SK-N-SH treated with all-trans-retinoic acid at 6 μM for 48 hours (cell line): ENCODE results near the gene FANCF.

Experiments used
- ATAC-seq: fragments of 200-7000 bp; cut with Tn5 transposase; 3 replicates; pipeline ENCODE4 v1.9.1; 2020; ENCODE audit warnings: mild to moderate bottlenecking, moderate library complexity
- ARNTL ChIP-seq: fragments of 450-650 bp; formaldehyde crosslinking; IDR thresholded peaks from 2 replicates; pipeline ENCODE4 v1.5.0; 2020; ENCODE audit warnings: low read depth, mild to moderate bottlenecking, moderate library complexity, borderline replicate concordance
- BACH2 ChIP-seq: fragments of 250-450 bp; sonication (Bioruptor Pico); IDR thresholded peaks from 2 replicates; pipeline ENCODE4 v1.9.0; 2021; ENCODE audit warnings: mild to moderate bottlenecking, borderline replicate concordance
- GLIS3 ChIP-seq: fragments of 250-450 bp; sonication (Bioruptor Pico); IDR thresholded peaks from 2 replicates; pipeline ENCODE4 v1.5.0; 2020; ENCODE audit warnings: mild to moderate bottlenecking, moderate library complexity
- PPARA ChIP-seq: fragments of 250-450 bp; sonication (Bioruptor Pico); IDR thresholded peaks from 2 replicates; pipeline ENCODE4 v1.5.0; 2020; ENCODE audit warnings: mild to moderate bottlenecking, borderline replicate concordance
- TCF4 ChIP-seq: fragments of 250-450 bp; sonication (Bioruptor Pico); IDR thresholded peaks from 2 replicates; pipeline ENCODE4 v1.8.0; 2021; ENCODE audit warnings: mild to moderate bottlenecking, moderate library complexity, borderline replicate concordance
- ZFP30 ChIP-seq: fragments of 450-650 bp; formaldehyde crosslinking; IDR thresholded peaks from 2 replicates; pipeline ENCODE4 v1.5.0; 2022; ENCODE audit warnings: mild to moderate bottlenecking, moderate library complexity
- ZNF565 ChIP-seq: fragments of 450-650 bp; formaldehyde crosslinking; conservative IDR thresholded peaks from 2 replicates; pipeline ENCODE4 v1.5.0; 2020; ENCODE audit warnings: low read depth, mild to moderate bottlenecking, moderate library complexity
- TF ChIP-seq, protein P1 (sequence below): fragments of 250-450 bp; sonication (Bioruptor Pico); IDR thresholded peaks from 2 replicates; pipeline ENCODE4 v1.5.1; 2020; ENCODE audit warnings: low read depth, mild to moderate bottlenecking, moderate library complexity
- TF ChIP-seq, protein P2 (sequence below): fragments of 250-450 bp; sonication (Bioruptor Pico); IDR thresholded peaks from 2 replicates; pipeline ENCODE4 v1.8.0; 2021; ENCODE audit warnings: low read depth, mild to moderate bottlenecking, moderate library complexity, borderline replicate concordance
- TF ChIP-seq, protein P3 (sequence below): fragments of 250-450 bp; sonication (Bioruptor Pico); IDR thresholded peaks from 2 replicates; pipeline ENCODE4 v1.5.0; 2020; ENCODE audit warnings: mild to moderate bottlenecking, moderate library complexity

FANCF gene

DNA sequence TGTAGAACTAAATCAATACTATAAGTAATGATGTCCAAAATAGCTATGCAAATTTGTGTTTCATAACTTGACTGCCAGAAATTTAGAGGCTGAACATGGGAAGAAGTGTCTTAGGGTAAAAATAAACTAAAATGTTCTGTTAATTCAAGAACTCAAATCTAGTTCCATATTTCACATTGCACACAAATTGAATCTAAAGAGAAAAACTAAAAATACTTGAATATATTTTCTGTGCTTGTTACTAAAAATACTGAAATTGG, 43.5 kb downstream of the FANCF start (continued):
- TF ChIP-seq, protein P1, sequence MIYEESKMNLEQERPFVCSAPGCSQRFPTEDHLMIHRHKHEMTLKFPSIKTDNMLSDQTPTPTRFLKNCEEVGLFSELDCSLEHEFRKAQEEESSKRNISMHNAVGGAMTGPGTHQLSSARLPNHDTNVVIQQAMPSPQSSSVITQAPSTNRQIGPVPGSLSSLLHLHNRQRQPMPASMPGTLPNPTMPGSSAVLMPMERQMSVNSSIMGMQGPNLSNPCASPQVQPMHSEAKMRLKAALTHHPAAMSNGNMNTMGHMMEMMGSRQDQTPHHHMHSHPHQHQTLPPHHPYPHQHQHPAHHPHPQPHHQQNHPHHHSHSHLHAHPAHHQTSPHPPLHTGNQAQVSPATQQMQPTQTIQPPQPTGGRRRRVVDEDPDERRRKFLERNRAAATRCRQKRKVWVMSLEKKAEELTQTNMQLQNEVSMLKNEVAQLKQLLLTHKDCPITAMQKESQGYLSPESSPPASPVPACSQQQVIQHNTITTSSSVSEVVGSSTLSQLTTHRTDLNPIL (CRISPR knock-in tag) = no peak
- TF ChIP-seq PPARA (CRISPR knock-in tag) = no peak

DNA sequence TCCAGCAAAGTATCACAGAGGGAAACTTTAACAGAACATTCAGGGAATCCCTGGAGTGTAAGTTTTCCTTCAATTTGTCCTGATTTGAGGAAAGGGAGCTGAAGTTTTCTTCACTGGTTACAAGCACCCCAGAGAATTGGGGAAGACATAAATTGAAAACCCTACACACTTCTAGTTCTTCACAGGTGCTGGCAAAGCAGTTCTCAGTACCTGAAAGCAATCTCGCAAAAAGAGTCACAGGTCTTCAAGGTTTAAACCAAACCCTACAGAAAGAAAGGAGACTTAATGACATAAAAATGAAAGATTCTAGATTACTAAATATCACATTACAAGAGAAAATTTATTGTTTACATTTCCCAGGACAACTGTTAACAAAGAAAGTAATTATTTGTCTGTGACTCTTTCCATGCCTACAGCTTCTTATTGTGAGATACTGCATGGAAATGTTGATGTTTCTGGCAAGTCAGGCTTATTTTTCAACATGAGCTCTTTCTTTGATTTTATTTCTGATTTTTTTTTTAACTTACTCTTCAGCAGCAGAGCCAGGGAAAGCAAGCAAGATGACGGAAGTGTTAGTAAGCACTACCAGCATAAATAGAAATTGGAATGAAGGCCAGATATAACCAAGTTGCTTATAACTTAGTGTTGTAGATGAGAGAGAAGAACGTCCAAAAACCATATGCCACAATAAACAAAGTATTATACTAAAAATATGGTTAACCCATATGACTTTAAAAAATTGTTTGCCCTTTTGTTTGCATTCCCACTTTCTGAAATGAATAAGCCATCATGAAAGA, 44.1 kb downstream of the FANCF start:
- ATAC-seq = no peak

DNA sequence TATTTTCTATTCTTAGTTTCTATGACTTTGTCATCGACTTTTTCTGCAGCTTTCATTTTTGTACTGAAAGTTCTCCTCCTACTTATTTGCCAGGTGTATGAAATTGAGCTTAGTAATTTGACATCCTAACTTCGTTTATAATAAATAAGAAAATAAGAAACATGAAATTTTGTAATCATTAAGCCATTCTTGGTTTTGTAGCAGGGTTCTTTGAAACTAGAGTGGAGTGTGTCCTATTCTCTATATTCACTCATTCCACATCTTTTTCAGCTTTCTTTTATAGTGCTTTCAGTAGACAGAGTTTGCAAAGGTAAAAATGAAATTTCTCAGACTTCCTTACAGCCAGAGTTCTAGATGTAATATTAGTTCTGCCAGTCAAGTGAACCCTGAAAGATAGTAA, 47.8 kb downstream of the FANCF start:
- TF ChIP-seq ZFP30 (CRISPR knock-in tag) (no peak), TCF4 (CRISPR knock-in tag) (no peak)
- TF ChIP-seq, protein P1 (CRISPR knock-in tag) = no peak
- TF ChIP-seq, protein P2, sequence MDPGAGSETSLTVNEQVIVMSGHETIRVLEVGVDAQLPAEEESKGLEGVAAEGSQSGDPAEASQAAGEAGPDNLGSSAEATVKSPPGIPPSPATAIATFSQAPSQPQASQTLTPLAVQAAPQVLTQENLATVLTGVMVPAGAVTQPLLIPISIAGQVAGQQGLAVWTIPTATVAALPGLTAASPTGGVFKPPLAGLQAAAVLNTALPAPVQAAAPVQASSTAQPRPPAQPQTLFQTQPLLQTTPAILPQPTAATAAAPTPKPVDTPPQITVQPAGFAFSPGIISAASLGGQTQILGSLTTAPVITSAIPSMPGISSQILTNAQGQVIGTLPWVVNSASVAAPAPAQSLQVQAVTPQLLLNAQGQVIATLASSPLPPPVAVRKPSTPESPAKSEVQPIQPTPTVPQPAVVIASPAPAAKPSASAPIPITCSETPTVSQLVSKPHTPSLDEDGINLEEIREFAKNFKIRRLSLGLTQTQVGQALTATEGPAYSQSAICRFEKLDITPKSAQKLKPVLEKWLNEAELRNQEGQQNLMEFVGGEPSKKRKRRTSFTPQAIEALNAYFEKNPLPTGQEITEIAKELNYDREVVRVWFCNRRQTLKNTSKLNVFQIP (CRISPR knock-in tag) = no peak
- TF ChIP-seq, protein P3, sequence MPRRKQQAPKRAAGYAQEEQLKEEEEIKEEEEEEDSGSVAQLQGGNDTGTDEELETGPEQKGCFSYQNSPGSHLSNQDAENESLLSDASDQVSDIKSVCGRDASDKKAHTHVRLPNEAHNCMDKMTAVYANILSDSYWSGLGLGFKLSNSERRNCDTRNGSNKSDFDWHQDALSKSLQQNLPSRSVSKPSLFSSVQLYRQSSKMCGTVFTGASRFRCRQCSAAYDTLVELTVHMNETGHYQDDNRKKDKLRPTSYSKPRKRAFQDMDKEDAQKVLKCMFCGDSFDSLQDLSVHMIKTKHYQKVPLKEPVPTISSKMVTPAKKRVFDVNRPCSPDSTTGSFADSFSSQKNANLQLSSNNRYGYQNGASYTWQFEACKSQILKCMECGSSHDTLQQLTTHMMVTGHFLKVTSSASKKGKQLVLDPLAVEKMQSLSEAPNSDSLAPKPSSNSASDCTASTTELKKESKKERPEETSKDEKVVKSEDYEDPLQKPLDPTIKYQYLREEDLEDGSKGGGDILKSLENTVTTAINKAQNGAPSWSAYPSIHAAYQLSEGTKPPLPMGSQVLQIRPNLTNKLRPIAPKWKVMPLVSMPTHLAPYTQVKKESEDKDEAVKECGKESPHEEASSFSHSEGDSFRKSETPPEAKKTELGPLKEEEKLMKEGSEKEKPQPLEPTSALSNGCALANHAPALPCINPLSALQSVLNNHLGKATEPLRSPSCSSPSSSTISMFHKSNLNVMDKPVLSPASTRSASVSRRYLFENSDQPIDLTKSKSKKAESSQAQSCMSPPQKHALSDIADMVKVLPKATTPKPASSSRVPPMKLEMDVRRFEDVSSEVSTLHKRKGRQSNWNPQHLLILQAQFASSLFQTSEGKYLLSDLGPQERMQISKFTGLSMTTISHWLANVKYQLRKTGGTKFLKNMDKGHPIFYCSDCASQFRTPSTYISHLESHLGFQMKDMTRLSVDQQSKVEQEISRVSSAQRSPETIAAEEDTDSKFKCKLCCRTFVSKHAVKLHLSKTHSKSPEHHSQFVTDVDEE = no peak
- TF ChIP-seq, all 23 proteins: peak for 0

More for the DNA sequence above, 44.1 kb downstream of the FANCF start:
- TF ChIP-seq ZNF565 (no peak), ARNTL (CRISPR knock-in tag) (no peak), GLIS3 (CRISPR knock-in tag) (no peak), BACH2 (CRISPR knock-in tag) (no peak)

More for the DNA sequence above, 47.8 kb downstream of the FANCF start:
- ATAC-seq = no peak
